GM10266 (cell line): Measurements from ENCODE around the gene DPH5.
"Not testable (repeated sequence)": the region's sequence is repeated elsewhere in the genome, so short reads cannot be mapped to it uniquely, and the experiment has no call there.

ENCODE experiments used
- DNase-seq: peaks from one replicate; pipeline ENCODE4 v3.0.0; 2012; ENCODE audit errors: extremely low spot score
- TF ChIP-seq, protein P1 (sequence below): IDR thresholded peaks from 2 replicates; pipeline ENCODE4 v1.5.1; 2012; ENCODE audit warnings: mild to moderate bottlenecking, low read depth; ENCODE audit not compliant: control insufficient read depth, insufficient read depth; ENCODE audit errors: missing control alignments

DPH5 gene

DNA sequence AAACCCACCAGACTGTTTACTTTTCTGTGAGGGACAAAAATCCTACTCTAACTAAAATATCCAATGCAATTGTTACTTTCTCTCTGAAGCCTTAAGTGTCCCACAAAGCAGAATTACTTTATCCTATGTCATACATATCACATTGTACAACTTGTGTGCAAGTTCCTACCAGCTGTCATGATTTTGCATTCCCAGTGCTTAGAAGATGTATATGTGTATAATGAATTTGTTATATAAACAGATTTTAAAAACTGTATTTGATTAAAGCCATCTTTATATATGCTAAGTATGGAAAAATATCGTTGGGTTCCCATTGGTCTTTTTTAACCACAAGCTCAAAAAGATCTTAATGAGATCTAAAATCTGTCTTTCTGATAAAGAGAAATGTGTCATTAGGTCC lies 57.0 kb downstream of the DPH5 start:
- TF ChIP-seq, protein P1, sequence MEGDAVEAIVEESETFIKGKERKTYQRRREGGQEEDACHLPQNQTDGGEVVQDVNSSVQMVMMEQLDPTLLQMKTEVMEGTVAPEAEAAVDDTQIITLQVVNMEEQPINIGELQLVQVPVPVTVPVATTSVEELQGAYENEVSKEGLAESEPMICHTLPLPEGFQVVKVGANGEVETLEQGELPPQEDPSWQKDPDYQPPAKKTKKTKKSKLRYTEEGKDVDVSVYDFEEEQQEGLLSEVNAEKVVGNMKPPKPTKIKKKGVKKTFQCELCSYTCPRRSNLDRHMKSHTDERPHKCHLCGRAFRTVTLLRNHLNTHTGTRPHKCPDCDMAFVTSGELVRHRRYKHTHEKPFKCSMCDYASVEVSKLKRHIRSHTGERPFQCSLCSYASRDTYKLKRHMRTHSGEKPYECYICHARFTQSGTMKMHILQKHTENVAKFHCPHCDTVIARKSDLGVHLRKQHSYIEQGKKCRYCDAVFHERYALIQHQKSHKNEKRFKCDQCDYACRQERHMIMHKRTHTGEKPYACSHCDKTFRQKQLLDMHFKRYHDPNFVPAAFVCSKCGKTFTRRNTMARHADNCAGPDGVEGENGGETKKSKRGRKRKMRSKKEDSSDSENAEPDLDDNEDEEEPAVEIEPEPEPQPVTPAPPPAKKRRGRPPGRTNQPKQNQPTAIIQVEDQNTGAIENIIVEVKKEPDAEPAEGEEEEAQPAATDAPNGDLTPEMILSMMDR, result no peak

DNA sequence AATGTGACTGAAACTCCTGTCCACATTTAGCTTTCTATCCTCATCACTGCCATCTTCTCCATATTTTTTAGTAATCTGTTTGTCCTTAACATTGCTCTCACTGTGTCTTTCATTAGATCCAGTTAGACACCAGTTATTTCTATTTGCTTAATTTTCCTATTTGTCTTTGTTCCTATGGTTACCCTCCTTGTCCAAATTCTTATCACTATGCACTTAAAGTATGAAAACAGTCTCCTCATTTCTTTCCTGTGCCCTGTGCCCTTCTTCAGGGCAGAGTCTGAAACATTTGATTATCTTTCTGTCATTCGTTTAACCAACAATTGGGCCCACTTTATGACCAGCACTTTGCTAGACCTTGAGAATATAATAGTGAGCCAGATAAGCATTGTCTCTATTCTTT lies 65.5 kb downstream of the DPH5 start:
- TF ChIP-seq, protein P1, result no peak
- no peak for DNase-seq

More for the DNA sequence above, 57.0 kb downstream of the DPH5 start:
- DNase-seq, result no peak

DNA sequence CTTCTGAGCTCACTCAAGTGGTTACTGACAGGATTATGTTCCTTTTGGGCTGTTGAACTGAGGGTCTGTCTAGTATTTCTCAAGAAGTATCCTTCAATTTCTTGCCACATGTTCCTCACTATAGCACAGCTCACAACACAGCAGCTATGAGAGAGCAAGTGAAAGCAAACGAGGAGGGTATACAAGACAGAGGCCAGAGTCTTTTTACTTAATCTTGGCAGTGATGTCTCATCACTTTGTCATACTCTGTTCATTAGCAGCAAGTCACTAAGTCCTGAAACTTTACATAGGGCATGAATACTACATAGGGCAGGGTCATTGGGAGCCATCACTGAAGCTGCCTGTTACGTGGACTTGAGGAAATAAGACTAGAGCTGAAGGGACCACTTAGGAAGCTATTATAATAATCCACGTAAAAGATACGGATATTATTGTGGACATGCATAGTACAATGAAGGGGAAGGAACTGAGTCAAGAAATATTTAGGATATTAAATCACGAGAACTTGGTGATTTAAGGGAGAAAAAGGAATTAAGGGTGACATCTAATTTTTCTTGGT lies 66.0 kb downstream of the DPH5 start:
- no peak for DNase-seq
- TF ChIP-seq, protein P1, result no peak

DNA sequence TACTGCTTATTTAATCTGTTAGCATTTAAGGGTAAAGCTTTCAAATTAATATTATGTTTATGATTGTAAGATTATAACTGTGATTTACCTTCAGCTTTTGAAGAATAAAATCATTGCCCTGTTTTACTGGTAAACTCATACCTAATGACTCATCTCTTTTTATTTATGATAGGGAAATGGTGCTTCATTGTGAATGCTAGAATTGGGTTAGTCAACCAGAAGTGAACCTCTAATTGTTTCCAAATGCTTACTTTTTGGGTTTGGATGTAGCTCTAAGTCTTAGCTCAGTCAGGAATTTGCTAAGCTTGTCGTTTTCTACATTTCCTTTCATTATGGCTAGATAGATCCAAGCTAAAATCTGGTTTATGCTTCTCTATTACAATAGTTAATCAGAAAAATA lies 70.3 kb downstream of the DPH5 start:
- TF ChIP-seq, protein P1, result no peak
- no peak for DNase-seq

DNA sequence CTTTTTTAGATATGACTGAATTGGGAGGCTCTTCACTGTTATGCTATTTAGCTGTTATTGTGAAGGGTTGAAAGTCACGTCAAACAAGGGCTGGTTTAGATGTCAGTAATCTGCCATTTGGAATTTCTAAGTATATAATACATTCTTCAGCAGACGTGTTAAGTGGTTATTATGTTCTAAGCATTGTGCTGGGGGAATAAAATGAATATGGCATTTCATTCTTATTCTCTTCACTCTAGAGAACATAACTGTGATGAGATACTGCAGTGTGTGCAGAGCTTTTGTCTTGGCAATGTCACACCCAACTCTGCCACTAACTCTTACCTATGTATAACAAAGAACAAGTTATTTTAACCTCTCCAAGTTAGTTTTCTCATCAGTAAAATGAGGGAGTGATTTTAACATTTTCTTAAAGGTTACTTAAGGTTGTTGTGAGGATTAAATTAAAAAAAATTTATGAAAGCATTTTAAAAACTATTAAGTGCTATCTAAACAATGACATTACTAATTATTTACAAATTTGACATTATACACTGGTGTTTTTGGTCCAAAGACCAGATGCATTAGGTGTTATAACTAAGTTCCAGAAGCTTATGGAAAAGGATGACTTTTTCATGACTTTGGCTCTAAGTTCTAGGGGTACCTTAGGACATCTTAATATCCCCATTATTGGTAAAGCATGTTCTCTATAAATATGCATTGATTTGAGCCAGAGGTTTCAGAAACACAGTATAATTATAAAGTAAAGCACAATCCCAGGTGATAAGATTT lies 71.4 kb downstream of the DPH5 start:
- DNase-seq, result no peak
- TF ChIP-seq, protein P1, result no peak

DNA sequence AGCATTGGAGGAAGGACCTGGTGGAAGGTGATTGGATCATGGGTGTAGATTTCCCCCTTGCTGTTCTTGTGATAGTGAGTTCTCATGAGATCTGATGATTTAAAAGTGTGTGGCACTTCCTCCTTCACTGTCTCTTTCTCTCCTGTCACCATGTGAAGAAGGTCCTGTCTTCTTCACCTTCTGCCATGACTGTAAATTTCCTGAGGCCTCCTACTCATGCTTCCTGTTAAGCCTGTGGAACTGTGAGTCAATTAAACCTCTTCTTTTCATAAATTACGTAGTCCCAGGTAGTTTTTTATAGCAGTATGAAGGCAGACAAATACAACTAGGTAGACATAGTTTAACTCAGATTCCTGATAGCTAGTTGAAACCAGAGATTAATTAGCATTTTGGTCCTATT lies 72.6 kb downstream of the DPH5 start:
- DNase-seq, result not testable (repeated sequence)

DNA sequence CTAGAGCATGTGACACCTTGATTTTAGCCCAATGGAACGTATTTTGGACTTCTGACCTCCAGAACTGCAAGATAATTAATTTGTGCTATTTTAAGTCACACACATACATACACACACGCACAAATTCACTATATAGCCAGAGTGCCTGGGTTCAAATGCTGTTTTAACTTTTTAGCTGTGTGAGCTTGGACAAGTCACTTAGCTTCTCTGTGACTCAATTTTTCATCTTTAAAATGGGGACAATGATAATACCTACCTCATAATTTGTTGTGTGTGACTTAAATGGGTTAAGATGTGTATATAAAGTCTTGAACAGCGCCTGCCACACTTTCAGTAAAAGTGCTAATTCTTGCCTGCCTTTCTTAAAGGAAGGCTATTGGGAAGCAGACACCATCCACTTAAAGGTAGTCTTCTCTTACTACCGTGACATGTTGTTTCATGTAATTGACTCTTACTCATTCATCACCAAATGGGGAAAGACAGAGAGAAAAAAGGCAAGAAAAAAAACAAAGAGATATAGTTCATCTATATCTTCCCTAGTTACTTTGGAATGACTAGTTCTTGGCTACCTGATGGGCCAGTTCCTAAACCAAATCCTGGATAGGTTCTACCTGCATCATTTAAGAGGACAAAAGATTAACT lies 73.4 kb downstream of the DPH5 start:
- DNase-seq, result no peak
- TF ChIP-seq, protein P1, result no peak

DNA sequence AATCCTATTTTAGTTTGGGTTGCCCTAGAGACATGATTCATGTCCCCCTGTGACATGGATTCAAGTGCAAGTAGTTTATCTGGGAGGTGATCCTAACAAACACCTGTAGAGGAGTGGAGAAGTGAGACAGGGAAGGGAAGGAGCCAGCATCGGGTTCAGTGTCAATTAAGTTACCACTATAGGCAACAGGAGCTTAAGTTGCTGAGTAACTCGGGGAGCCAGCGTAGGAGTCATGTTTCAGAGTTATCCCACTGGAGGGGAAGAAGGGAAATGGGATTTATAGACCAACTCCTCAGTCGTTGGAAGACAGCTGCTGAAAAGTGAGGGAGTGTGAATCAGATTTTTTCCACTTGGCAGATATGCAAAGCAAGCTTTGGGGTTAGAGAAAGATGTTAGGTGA lies 74.8 kb downstream of the DPH5 start:
- TF ChIP-seq, protein P1, result no peak
- no peak for DNase-seq
